ENCODE results near the gene COA1. TPM values are rescaled to one million over a fixed set of nuclear protein-coding genes. Genes with fewer than 3 reads are reported as not detected.

The COA1 gene
- total and polyA plus RNA-seq, 2 donors (not counting 3 experiments of a cell fraction or from before 2014, with no cell fraction given) = 38.1 to 55.1 TPM

GRCh38 chr7:43761938-43762692 lies 32.8 kb upstream of the COA1 start:
- no peak overlapping the region for H2AFZ ChIP-seq (ENCODE audit: low read depth, low read length)
- no peaks in the 10 kb centered on the region for H3K9me1 ChIP-seq (replicated peaks; ENCODE audit: control insufficient read depth, extremely low read depth, insufficient read depth, low read length)
- DNase-seq (ENCODE audit: low read depth, low spot score) (no peak), FAIRE-seq (no peak)
- no peak overlapping the region for H3K27ac ChIP-seq (ENCODE audit: insufficient read depth, low read depth, low read length)
- peaks cover 4% of the 10 kb centered on the region for H3K4me1 ChIP-seq (ENCODE audit: control insufficient read depth, extremely low read depth, insufficient read depth, low read length)
- intact Hi-C loops (cut with micrococcal nuclease) = no loop called here
- no peaks in the 10 kb centered on the region for H4K20me1 ChIP-seq (replicated peaks; ENCODE audit: control insufficient read depth, extremely low read depth, insufficient read depth, low read length)
- no peak overlapping the region for H3K4me3 ChIP-seq (replicated peaks in 1 of 3; ENCODE audit: insufficient read depth in 1 of 3, low read depth in 1 of 3, low read length in 3 of 3)
- CTCF ChIA-PET = interaction anchor here (0.8 to 1.5 kb wide), 2 partner anchors 115 to 180 kb away, joined by 3 to 6 read pairs; partner anchors contain the start of gene STK17A
- H3K36me3 ChIP-seq (ENCODE audit: control insufficient read depth in 2 of 2, extremely low read depth in 1 of 2, insufficient read depth in 2 of 2, low read length in 2 of 2) = no peaks in the 10 kb centered on the region
- no peaks in the 10 kb centered on the region for H3K9me3 ChIP-seq (replicated peaks; ENCODE audit: control insufficient read depth, insufficient read depth, low read length)
- H3K27me3 ChIP-seq (ENCODE audit: control insufficient read depth in 2 of 2, insufficient read depth in 2 of 2, low read length in 2 of 2) = no peaks in the 10 kb centered on the region
- no TSS peak for BruUV-seq (replicated peaks)
- H3K79me2 ChIP-seq (ENCODE audit: control insufficient read depth, insufficient read depth, low read length) = no peaks in the 10 kb centered on the region
- POLR2A ChIA-PET = no interaction called here
- no peak overlapping the region for H3K9ac ChIP-seq (replicated peaks; ENCODE audit: extremely low read depth, insufficient read depth, low read length)
- no peak overlapping the region for H3K4me2 ChIP-seq (ENCODE audit: insufficient read depth, low read length)
- TF ChIP-seq MYC (IDR thresholded peaks at IDR 0.05; ENCODE audit: low read depth, low read length) (no peak), CTCF (IDR thresholded peaks at IDR 0.05; ENCODE audit: extremely low read depth in 1 of 2, insufficient read depth in 1 of 2, low read depth in 1 of 2, low read length in 2 of 2) (no peak), GATA2 (IDR thresholded peaks at IDR 0.05; ENCODE audit: insufficient read depth, insufficient read length, low read depth, low read length) (no peak), POLR2A (IDR thresholded peaks at IDR 0.05; ENCODE audit: low read depth, low read length) (no peak), MAX (IDR thresholded peaks at IDR 0.05; ENCODE audit: insufficient read depth, insufficient read length) (no peak), POLR2AphosphoS5 (IDR thresholded peaks at IDR 0.05; ENCODE audit: insufficient read depth, low read depth, low read length) (no peak), JUN (IDR thresholded peaks at IDR 0.05; ENCODE audit: borderline replicate concordance, insufficient read depth, insufficient read length, low read depth) (no peak), EZH2 (IDR thresholded peaks at IDR 0.05; ENCODE audit: borderline replicate concordance, low read depth, low read length, severe bottlenecking) (no peak), FOS (IDR thresholded peaks at IDR 0.05; ENCODE audit: borderline replicate concordance, insufficient read depth, low read length) (no peak)
- dilution Hi-C loops (cut with MboI; ENCODE audit: extremely low pct_ligation_motif_present, low sequenced_read_pairs) = no loop called here
